Choroid plexus epithelial cell (primary cell): ENCODE results near the gene PTPRT.

ENCODE experiments used
- DNase-seq: peaks from one replicate; pipeline ENCODE4 v3.0.0-alpha.2; 2010; ENCODE audit warnings: low read depth
- H3K4me3 ChIP-seq: 2 replicates; pipeline ENCODE4 v1.5.1; 2011; ENCODE audit warnings: low read depth, mild to moderate bottlenecking, control low read depth, low read length, moderate library complexity
- CTCF ChIP-seq: conservative IDR thresholded peaks from 2 replicates; pipeline ENCODE4 v1.5.1; 2011; ENCODE audit warnings: low read depth, mild to moderate bottlenecking, control low read depth, inconsistent platforms, low read length, moderate library complexity

The PTPRT gene

GRCh38 chr20:42276718-42277602 is 912.7 kb downstream of the PTPRT start:
- H3K4me3 ChIP-seq = no peak overlapping the region
- DNase-seq = no peak
- no peak for TF ChIP-seq CTCF

- DNase-seq = no peak
- TF ChIP-seq CTCF = no peak
- H3K4me3 ChIP-seq = no peak overlapping the region
These were observed 914.7 kb downstream of the PTPRT start for GRCh38 chr20:42274986-42275385.

DNA sequence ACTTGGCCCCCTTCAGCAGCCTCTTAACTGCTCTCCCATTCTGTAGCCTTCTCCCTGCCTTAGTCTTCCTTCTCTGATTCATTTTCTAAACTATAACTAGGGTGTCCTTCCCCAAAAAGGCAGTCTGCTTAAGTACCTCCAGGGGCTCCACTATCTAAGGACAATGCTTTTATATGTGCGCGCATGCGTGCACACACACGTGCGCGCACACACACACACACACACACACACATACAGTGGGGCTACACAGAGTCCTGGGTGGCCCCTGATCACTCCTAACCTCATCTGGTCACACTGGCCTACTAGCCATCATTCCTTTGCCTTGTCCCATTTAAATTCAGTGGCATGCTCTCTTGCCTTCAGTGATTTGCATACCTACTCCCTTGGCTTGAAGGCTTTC is 917.2 kb downstream of the PTPRT start:
- H3K4me3 ChIP-seq = no peak overlapping the region
- DNase-seq = no peak
- no peak for TF ChIP-seq CTCF

- DNase-seq = no peak
- no peak for TF ChIP-seq CTCF
- no peak overlapping the region for H3K4me3 ChIP-seq
These were observed 919.2 kb downstream of the PTPRT start for GRCh38 chr20:42270539-42270938.

DNA sequence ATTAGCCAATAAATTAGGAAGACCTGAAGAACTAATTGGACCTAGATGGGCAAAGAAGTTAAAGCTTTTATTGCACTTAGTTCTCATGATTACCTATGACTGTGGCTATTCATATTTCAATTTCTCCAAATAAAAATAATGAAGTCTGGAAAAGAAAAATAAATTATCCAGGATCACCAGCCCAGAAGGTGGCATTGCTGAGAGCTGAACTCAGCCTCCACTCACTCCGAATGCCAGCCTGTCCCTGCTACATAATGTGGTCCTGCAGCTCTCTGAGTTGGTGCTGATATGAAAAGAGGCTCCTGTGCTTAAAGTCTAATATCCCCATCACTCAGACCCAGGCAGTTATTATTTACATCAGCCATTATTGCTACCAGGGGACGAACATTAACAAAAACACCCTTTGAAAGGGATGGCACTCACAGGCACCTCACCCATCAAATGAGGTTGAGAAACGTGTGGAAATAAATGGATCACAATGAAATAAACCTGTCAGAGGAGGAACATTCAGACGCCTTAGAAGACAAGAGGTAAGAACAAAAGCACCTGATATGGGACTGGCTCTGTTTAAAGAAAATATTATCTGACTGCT is 921.8 kb downstream of the PTPRT start:
- TF ChIP-seq CTCF = no peak
- no peak for DNase-seq
- H3K4me3 ChIP-seq = no peak overlapping the region

DNA sequence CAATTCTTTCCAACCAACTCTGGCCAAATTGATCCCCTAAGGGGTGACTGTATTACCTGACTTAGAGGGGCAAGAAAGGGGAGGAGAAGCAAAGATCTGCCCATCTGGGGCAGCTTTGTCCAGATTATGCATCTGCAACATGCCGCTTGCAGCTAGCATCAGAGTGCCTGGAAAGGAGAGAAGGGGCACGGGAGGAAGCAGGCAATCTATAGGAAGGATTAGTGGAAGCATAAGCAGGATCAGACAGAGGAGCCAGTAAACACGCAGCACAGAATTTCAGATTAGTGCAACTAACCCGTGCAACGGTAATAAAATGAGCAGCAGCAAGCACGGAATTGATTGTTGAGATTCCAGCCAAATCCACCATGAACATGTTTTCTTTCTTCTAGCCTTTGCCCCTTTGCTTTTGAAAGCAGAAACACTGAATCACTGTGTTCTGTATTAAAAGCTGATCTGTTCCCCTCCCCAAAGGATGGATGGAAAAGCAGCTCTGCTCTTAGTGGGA is 927.9 kb downstream of the PTPRT start:
- no peak for DNase-seq
- H3K4me3 ChIP-seq = no peak overlapping the region
- no peak for TF ChIP-seq CTCF

DNA sequence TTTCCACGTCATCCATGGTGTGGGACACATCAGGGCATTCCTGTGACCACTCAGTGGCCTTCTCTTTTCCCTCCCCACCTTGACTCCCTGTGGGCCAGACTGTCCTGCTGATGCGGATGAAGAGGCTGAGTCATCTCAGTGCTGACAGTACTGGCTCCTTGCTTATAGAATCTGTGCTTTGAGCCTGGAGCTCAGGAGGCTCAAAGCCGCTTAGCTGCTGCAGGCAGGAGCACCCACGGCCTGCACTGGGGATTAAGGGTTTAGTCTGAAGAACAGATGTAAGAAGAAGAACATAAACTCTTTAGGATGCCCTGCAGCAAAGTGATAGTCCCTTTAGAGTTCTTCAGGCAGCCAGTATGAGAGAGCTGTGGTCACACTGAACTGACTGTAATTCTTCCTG is 929.5 kb downstream of the PTPRT start:
- no peak overlapping the region for H3K4me3 ChIP-seq
- no peak for TF ChIP-seq CTCF
- DNase-seq = no peak
